AG04450 (cell line): ENCODE measurements around the gene CCL4. TPM values are rescaled to one million over a fixed set of nuclear protein-coding genes. Genes with fewer than 3 reads are reported as not detected.

ENCODE experiments used
- CTCF ChIA-PET: fragments of 300-600, 350-600 bp; formaldehyde crosslinking; extraction: SDS; loops from one replicate; lab custom pipeline; 2022; ENCODE audit warnings: antibody characterized with exemption, inconsistent platforms; lab: Charles Lee
- POLR2A ChIA-PET: fragments of 350-600 bp; formaldehyde crosslinking; extraction: SDS; loops from one replicate; lab custom pipeline; 2021; ENCODE audit warnings: antibody characterized with exemption, inconsistent platforms; lab: Yijun Ruan, JAX
- DNase-seq: peaks from one replicate; pipeline ENCODE4 v3.0.0-alpha.2; 2011; ENCODE audit warnings: low read depth, low spot score
- H3K27ac ChIP-seq: one replicate; pipeline ENCODE4 v1.5.1; 2012; ENCODE audit warnings: low read depth, low read length, control low read depth
- H3K27me3 ChIP-seq: one replicate; pipeline ENCODE4 v1.6.0; 2012; ENCODE audit warnings: low read length; ENCODE audit not compliant: control insufficient read depth, insufficient read depth
- H3K4me3 ChIP-seq: 2 replicates; pipeline ENCODE4 v1.5.1; 2011; ENCODE audit warnings: mild to moderate bottlenecking, low read depth, low read length, control low read depth
- H3K9me3 ChIP-seq: 2 replicates; pipeline ENCODE4 v1.5.1; 2012; ENCODE audit warnings: low read length; ENCODE audit not compliant: control insufficient read depth, insufficient read depth
- CTCF ChIP-seq: IDR thresholded peaks from 2 replicates; pipeline ENCODE4 v1.5.1; 2011; ENCODE audit warnings: low read depth, low read length, control low read depth, inconsistent platforms
- polyA plus RNA-seq: library from polyadenylated mRNA; depleted of rRNA; stranded (reverse); fragments of >200 nt; gene quantifications from 2 replicates; pipeline ENCODE4 v1.2.3, GENCODE V29; 2011

Gene CCL4
- polyA plus RNA-seq, 1 experiment = not detected

DNA sequence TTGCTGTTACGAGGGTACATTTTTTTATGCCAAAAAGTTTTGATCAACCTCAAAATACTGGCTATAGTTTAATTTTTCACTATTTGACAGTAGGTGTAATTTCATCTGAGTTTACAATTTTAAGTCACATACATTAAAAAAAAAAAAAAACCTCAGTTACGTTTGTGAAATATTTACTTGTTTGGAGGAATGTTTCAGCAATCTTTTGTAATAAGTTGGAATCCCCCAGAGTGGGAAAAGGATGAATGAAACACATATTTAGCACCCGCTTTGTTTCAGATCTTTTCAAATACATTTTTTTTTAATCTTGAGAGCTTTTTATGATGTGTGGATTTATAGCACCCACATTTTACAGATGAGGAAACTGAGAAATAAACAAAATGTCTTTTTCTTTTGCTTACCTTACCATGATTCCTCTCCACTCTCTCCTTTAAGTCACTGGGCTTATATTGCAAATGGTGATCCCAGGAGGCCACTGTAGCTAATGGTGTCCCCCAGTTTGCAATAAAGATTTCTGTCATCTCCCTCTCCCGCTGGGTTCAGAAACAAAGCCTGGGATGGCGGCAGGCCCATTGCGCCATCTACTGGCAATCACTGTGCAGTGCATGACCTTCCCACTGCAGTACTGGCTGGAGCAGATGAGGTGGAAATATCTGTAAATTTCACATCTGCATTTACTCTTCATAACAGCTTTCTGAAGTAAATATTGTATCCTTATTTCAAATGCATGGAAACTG is 45.1 kb downstream of the CCL4 start:
- CTCF ChIA-PET = interaction anchor here (0.6 to 6.7 kb wide), 48 partner anchors 12 to 1741 kb away, joined by 3 to 111 read pairs (median 4); partner anchors contain the start of gene CCL16
- Histone ChIP-seq H3K27ac (no peak overlapping the region), H3K4me3 (no peak overlapping the region), H3K9me3 (no peaks in the 10 kb centered on the region), H3K27me3 (peaks cover 8% of the 10 kb centered on the region)
- peak; percentile 45 for DNase-seq
- POLR2A ChIA-PET = no interaction called here
- peak; percentile 100 for TF ChIP-seq CTCF

GRCh38 chr17:36149296-36149820 is 45.7 kb downstream of the CCL4 start:
- no peak overlapping the region for H3K27ac ChIP-seq
- CTCF ChIA-PET = interaction anchor here (0.6 to 6.7 kb wide), 38 partner anchors 10 to 1957 kb away, joined by 3 to 111 read pairs (median 5); partner anchors contain the start of gene CCL16
- peaks cover 8% of the 10 kb centered on the region for H3K27me3 ChIP-seq
- H3K4me3 ChIP-seq = no peak overlapping the region
- no peak for TF ChIP-seq CTCF
- no peak for DNase-seq
- H3K9me3 ChIP-seq = no peaks in the 10 kb centered on the region
- POLR2A ChIA-PET = no interaction called here

DNA sequence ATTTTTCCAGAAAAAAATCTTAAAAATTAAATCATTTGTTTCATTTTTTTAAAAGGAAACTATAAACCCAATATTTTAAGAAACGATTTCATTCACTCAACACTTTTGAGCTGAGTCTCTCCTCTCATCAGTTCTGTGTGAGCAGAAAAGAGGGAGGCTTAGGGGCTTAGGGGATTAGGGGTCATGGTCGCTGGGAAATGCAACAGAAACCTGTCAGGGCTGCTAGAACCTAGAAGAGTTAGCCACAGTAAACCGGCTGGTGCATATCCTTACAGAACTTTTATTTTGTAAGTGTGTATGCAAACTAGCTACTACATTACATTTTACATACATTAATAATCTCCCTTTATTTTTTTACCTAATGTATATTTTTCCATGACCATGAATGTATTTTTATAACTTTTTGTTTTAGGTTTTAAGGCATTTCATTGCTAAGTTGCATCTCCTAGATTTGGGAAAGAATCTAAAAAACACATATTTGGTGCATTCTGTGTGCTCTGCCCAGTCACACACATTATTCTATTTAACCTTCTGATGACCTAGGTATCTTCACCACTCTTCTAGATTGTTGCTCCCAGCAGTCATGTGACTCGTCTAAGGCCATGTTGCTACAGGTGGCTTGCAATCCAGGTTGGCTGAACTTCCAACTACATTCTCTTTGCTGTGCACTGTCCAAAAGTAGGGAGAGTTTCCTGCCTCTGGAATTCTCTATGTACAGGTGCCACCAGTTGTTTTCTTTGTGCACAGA is 48.4 kb downstream of the CCL4 start:
- no peak overlapping the region for H3K27ac ChIP-seq
- CTCF ChIA-PET = interaction anchor here (0.8 to 1.7 kb wide), 2 partner anchors 10 to 183 kb away, joined by 4 to 8 read pairs; no protein-coding TSS in a partner anchor
- H3K27me3 ChIP-seq = peaks cover 8% of the 10 kb centered on the region
- DNase-seq = no peak
- no peak for TF ChIP-seq CTCF
- no peak overlapping the region for H3K4me3 ChIP-seq
- POLR2A ChIA-PET = no interaction called here
- H3K9me3 ChIP-seq = no peaks in the 10 kb centered on the region

- DNase-seq = no peak
- CTCF ChIA-PET = interaction anchor here (1.7 kb wide), 1 partner anchor 184 kb away, joined by 8 read pairs; no protein-coding TSS in a partner anchor
These were observed 49.1 kb downstream of the CCL4 start for GRCh38 chr17:36152639-36153120.

More at GRCh38 chr17:36152639-36153120, 49.1 kb downstream of the CCL4 start:
- TF ChIP-seq CTCF = no peak
- H3K9me3 ChIP-seq = no peaks in the 10 kb centered on the region
- H3K27ac ChIP-seq = no peak overlapping the region
- no peak overlapping the region for H3K4me3 ChIP-seq
- peaks cover 8% of the 10 kb centered on the region for H3K27me3 ChIP-seq
- POLR2A ChIA-PET = no interaction called here
